OCI-LY7 (cell line): ENCODE results near the gene TM9SF2.

ENCODE experiments used
- CTCF ChIP-seq: fragments of 200-600 bp; sonication (generic); conservative IDR thresholded peaks from 2 replicates; pipeline ENCODE4 v1.5.1; 2014; ENCODE audit warnings: mild to moderate bottlenecking, antibody characterized with exemption, low read length, moderate library complexity, mixed read lengths
- EZH2phosphoT487 ChIP-seq: fragments of 200-600 bp; sonication (generic); IDR thresholded peaks from 2 replicates; pipeline ENCODE4 v1.6.1; 2018; ENCODE audit warnings: low read depth, borderline replicate concordance, mild to moderate bottlenecking, mixed run types, antibody characterized with exemption, low read length, moderate library complexity, mixed read lengths

GRCh38 chr13:99559560-99559959 lies 58.3 kb downstream of the TM9SF2 start:
- TF ChIP-seq CTCF = no peak
- no peak for TF ChIP-seq EZH2phosphoT487
